ENCODE data around the gene MOBP.

Gene MOBP

DNA sequence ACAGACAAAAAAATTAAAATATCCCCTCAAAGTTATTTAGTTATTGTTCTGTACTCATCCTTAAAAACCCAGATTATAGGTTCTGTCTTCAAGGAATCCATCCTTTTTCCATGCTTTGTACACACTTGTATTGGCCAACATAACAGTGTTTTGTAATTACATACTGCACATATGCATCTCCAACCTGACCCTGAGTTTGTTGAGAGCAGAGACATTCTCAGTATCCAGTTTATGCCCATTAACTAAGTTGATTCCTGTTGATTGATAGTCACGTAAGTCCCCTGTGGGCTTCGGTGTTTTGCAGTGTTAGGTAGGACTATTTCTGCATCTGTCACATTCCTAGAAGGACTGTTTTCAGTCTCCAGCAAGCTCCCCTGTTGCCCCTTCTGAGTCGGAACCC lies 33.6 kb downstream of the MOBP start:
- DNase-seq = no peak

DNA sequence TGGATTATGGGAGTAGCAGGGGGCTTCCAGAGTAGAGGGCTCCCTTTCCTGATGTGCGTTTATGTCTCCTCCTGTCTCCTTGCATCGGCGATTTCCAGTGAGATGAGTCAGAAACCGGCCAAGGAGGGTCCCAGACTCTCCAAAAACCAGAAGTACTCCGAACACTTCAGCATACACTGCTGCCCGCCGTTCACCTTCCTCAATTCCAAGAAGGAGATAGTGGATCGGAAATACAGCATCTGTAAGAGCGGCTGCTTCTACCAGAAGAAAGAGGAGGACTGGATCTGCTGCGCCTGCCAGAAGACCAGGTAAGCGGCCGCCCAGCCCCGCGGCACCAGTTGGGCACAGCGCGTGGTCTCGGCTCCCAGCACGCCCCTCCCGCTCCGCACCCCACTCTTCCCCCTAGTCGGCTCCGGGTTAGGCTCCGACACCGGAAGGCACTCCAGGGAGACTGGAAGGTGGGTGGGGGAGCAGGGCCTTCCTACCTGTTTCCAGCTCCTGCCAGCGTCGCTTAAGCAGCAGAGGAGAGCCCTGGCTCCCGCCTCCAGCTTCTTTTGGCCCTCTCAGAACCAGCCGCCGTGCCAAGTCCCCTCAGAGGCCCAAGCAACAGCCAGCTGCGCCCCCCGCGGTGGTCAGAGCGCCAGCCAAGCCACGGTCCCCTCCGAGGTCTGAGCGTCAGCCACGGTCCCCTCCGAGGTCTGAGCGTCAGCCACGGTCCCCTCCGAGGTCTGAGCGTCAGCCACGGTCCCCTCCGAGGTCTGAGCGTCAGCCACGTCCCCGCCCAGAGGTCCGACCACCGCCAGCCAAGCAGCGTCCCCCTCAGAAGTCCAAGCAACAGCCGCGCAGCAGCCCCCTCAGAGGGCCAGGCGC lies 34.7 kb downstream of the MOBP start:
- no peak for DNase-seq

DNA sequence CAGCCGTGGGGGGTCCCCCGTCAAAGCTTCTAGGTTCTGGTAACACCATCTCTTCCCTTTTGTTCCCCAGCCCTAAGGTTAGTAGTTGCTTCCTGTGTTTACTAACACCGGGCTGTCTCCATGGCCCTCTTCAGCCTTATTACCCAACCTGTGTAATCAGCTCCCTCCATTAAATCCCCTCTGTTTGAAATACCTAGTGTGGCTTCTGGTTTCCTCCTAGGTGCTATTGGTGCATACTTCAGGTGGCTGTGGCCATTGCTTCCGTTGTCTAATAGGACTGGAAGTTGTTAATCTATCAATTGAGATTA lies 35.3 kb downstream of the MOBP start:
- no peak for DNase-seq

- no peak for DNase-seq
Observed at GRCh38 chr3:39505866-39506742, 38.6 kb downstream of the MOBP start.

DNA sequence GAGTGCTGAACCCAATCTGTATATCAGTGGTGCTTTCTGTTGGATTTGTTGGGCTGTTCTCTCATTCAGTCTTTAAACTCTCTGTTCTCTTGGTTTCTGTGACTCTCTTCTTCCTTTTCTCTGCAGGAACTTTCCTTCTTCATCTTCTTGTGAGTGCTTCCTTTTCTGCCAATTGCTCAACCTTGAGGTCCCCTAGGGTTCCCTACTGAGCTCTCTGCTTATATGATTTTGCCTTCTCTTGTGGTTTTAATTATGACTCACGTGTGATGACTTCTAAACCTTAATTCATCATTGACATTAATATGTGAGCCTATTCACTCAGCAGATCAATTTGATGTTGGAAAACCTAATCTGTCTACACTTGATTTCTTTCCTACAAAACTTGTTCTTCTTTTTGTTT lies 39.4 kb downstream of the MOBP start:
- no peak for DNase-seq

- no peak for DNase-seq
Observed at GRCh38 chr3:39513791-39514369, 46.4 kb downstream of the MOBP start.

DNA sequence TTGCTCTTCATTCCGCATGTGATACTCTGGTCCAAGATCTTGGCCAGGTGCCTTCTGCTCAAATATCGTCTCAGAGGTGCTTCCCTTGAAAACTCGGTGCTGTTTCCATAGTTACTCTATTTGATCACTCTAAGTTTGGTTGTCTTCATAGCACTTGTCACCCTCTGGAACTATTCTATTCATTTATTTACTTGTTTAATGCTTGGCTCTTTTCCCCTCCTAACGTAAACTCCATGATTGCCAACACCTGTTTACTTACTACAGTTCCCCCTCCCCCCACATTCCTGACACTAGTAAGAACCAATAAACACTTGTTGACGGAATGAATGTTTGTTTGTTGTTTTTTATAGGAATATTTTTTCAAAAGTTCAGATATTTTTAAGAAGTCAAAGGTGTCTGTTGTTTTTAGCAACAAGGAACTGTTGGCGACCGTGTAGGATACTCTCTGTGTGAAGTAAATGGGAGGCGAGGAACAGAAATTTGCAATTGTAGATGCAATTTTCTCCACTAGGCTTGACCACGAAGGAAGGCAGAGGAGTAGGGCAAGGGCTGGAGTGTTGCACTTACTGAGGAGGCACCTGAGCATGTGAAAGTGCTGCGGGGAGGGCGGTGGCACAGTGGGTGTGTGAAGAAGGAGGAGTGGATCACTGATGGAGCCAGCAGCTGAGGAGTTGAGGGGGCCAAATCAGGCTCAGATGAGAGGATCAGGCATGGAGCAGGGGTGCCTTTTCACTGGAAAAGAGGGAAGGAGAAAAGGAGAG lies 48.4 kb downstream of the MOBP start:
- no peak for DNase-seq

DNA sequence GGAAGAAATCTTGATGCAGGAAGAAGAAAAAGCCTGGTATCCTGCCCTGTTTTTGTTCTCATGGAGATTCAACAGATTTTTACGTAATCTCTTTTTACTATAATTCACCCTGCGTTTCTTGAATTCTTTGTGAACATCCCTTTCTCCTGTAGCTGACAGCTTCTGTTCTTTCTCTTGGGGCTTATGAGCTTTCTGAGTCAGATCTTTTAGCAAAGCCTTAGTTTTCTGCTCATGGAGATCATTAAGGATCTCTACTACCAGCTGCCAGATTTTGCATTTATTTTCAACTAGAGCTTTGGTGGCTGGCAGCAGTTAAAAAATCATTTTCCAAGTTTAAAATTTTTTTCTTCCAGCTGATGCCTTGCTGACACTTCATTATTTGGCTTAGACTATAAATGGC lies 51.6 kb downstream of the MOBP start:
- no peak for DNase-seq

DNA sequence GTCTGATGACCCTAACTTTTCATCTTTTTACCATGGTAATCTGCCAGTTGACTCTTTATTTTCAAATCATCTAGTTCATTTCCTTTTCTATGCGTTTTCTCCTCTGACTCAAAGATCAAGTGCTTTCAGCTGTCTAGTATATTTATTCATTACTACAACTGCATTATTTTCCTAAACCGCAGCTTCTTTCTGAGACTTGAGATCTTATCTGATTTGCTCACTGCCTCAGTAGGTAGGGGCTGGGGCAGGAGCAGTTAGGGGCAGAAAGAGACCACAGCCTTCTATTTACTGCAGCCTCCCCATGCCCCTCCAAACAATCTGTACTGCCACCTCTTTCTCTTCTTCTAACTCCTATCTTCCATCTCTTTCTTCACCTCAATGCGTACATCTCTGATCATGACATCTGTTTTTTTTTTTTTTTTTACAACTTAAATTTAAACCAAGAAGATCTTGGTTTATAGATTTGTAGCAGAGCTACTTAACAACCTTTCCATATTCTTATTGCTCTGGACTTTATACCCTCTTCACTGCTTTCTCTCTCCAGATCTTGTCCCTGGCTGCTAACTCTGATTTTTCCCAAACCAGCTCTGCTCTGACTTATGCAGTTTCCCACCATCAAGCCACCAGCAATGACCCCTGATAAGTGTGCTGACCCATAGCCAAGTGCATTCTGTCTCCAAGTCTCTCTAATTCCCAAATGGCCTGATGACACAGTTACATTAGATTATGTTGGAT lies 52.2 kb downstream of the MOBP start:
- no peak for DNase-seq

- DNase-seq = no peak
Observed at GRCh38 chr3:39521456-39521855, 54.0 kb downstream of the MOBP start.

DNA sequence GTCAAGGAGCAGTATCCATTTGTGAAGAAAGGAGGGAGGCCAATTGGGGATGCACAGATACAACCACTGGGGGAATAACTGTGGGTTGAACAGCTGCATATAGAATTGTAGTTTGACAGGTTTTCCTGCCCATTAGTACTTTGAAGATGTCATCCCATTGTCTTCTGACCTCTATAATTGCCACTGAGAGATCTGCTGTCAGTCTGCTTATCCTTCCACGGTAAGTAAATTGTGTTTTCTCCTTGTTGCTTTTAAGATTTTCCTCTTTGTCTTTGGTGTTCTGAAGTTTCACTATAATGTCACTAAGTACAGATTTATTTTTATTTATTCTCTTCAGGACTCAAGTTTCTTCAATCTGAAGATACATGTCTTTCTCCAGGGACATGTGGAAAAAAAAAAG lies 56.6 kb downstream of the MOBP start:
- no peak for DNase-seq

GRCh38 chr3:39528844-39529243 lies 61.4 kb downstream of the MOBP start:
- DNase-seq = no peak

- no peak for DNase-seq
Observed at GRCh38 chr3:39529577-39529976, 62.1 kb downstream of the MOBP start.

GRCh38 chr3:39531066-39531465 lies 63.6 kb downstream of the MOBP start:
- DNase-seq = no peak

GRCh38 chr3:39531665-39532064 lies 64.2 kb downstream of the MOBP start:
- DNase-seq = peak; percentile 55

- DNase-seq = no peak
Observed at GRCh38 chr3:39532777-39533176, 65.3 kb downstream of the MOBP start.

DNA sequence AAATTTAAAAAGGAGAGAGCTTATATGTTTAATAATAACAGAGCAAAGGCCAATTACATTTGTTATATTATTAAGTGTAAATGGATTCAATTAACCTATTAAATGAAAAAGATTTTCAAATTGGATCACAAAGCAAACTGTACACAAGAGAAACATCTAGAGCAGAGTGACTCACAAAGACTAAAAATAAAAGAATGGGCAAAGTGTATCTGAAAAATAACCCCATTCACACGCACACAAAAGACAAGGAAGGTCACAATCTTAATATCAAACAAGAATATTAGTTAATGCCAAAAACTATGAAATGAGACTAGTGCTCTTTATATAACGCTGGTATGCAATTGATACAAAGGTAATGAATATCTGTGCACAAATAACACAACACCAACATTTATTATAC lies 65.7 kb downstream of the MOBP start:
- DNase-seq = no peak

GRCh38 chr3:39540162-39540921 lies 72.9 kb downstream of the MOBP start:
- DNase-seq = no peak

GRCh38 chr3:39541442-39541841 lies 74.0 kb downstream of the MOBP start:
- no peak for DNase-seq

DNA sequence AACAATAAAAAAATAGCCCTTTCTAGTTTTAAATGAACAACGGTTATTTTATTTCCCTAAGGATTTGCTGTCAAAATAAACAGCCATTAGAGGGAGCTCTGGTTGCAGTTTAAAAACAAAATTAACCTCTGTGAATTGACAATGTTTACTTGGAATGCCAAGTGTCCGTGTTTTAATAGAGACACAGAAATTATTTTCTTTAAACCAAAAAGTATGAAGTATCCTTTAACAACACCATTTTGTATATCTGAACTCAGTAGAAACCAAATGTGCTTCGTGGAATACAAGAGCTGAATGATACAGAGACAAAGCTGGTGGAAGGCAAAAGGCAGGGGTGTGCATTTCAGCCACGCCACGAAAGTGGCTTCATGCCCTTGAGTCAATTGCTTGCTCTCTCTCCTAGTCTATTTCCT lies 74.4 kb downstream of the MOBP start:
- peak; percentile 8 for DNase-seq

GRCh38 chr3:39542588-39542988 lies 75.1 kb downstream of the MOBP start:
- DNase-seq = no peak

Measured in fibroblast of skin of back (primary cell).